ENCODE results near the gene FAM200A.

The FAM200A gene

DNA sequence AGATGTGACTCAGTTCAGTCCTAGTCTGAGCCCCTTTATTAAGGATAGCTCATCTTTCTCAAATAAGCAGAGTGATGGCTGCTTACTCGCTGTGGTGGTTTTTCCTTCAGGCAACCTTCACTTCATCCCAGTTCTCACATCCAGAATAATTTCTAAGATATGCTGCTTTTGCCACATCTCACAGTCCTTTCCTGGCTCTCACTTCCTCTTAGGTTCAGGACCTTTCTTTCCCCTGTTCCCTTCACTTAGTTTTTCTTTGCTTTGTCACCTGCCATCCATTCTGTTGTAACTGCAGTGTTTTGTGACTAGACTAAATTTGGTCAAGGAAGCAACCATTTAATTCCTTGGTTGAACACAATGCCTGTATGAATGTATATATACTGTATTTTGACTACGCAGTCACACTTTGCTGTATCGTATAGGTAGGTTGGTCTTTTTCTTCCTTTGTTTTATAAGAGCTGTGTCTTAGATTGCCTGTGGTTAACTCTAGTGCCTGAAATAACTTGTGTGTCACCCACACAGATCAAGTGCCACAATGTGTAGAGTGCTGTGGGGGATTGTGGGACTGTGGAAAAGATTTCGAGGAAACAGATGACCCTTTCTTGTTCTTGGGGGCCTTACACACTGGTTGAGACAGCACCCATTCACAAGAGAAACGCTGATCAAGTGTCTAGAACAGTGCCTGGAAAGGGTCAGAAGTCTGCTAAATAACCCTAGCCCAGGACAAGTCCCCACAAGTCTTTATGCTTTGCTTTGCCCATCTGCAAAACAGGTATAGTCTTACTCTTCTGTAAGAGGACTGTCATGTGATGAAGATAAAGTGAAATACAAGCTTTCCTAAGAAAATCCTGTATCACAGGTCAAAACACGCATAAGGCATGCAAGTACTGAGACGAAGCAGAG is 9.2 kb upstream of the FAM200A start:
- TF ChIP-seq, protein P1, sequence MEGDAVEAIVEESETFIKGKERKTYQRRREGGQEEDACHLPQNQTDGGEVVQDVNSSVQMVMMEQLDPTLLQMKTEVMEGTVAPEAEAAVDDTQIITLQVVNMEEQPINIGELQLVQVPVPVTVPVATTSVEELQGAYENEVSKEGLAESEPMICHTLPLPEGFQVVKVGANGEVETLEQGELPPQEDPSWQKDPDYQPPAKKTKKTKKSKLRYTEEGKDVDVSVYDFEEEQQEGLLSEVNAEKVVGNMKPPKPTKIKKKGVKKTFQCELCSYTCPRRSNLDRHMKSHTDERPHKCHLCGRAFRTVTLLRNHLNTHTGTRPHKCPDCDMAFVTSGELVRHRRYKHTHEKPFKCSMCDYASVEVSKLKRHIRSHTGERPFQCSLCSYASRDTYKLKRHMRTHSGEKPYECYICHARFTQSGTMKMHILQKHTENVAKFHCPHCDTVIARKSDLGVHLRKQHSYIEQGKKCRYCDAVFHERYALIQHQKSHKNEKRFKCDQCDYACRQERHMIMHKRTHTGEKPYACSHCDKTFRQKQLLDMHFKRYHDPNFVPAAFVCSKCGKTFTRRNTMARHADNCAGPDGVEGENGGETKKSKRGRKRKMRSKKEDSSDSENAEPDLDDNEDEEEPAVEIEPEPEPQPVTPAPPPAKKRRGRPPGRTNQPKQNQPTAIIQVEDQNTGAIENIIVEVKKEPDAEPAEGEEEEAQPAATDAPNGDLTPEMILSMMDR (IDR thresholded peaks at IDR 0.05; ENCODE audit: borderline replicate concordance, extremely low read depth, low read length, poor library complexity, severe bottlenecking) = no peak
- TF ChIP-seq EZH2 (IDR thresholded peaks at IDR 0.05; ENCODE audit: borderline replicate concordance, low read depth, low read length, severe bottlenecking) = no peak
- Histone ChIP-seq H3K4me1 (ENCODE audit: insufficient read depth, low read length) (peaks cover 33% of the 10 kb centered on the region), H3K4me3 (ENCODE audit: low read depth in 1 of 2, low read length in 2 of 2) (0 out of 4 replicates have a peak overlapping the region, but pooled peaks of 1 of the 2 experiments have one; percentile 87), H3K9me3 (ENCODE audit: insufficient read depth, low read length, severe bottlenecking) (no peaks in the 10 kb centered on the region), H2AFZ (ENCODE audit: low read depth, low read length) (no peak overlapping the region), H3K27me3 (ENCODE audit: insufficient read depth, low read length, poor library complexity) (no peaks in the 10 kb centered on the region), H3K27ac (ENCODE audit: low read length) (no peak overlapping the region; the same call in 1 of the 2 replicates), H3K9ac (ENCODE audit: low read depth, low read length) (peak overlapping the region; percentile 99), H3K79me2 (ENCODE audit: insufficient read depth, low read length) (peaks cover 90% of the 10 kb centered on the region), H3K4me2 (ENCODE audit: insufficient read depth, low read length) (peak overlapping the region; percentile 76), H4K20me1 (ENCODE audit: insufficient read depth, low read length) (peaks cover 28% of the 10 kb centered on the region; the same call in 1 of the 2 replicates), H3K36me3 (ENCODE audit: insufficient read depth, low read length) (peaks cover 82% of the 10 kb centered on the region)
- ATAC-seq (ENCODE audit: insufficient read depth, low read depth) = no peak
- DNase-seq = no peak

DNA sequence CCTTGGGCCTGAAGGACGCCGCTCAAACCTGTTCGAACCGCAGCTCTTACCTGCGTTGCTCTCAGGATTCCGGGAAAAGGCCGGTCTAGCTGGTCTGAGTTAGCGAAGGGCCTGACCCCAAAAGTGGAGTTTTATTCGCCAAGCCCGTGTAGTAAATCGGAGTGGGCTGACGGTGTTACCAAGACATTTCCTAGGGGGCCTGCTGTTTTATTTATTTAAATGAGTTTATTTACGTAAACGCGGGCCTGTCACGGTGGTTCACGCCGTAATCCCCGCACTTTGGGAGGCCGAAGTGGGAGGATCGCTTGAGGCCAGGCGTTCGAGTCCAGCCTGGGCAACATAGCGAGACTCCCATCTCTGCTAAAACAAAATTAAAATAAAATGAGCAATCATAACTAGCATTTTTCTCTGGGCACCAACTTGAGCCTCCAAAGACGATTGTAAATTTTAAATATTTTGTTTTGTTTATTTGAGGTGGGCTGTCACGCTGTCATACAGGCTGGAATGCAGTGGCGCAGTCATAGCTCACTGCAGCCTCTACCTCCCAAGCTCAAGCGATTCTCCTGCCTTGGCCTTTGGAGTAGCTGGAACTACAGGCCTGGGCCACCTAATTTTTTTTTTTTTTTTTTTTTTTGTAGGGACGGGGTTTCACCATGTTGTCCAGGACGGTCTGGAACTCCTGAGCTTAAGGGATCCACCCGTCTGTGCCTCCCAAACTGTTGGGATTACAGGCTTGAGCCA is 7.4 kb upstream of the FAM200A start:
- peaks cover 28% of the 10 kb centered on the region; the same call in 1 of the 2 replicates for H4K20me1 ChIP-seq (ENCODE audit: insufficient read depth, low read length)
- peak overlapping the region; percentile 99 for H3K27ac ChIP-seq (ENCODE audit: low read length)
- TF ChIP-seq, protein P1 (IDR thresholded peaks at IDR 0.05; ENCODE audit: borderline replicate concordance, extremely low read depth, low read length, poor library complexity, severe bottlenecking) = no peak
- peaks cover 87% of the 10 kb centered on the region for H3K79me2 ChIP-seq (ENCODE audit: insufficient read depth, low read length)
- ATAC-seq (ENCODE audit: insufficient read depth, low read depth) = no peak
- no peak for DNase-seq
- peaks cover 36% of the 10 kb centered on the region for H3K4me1 ChIP-seq (ENCODE audit: insufficient read depth, low read length)
- peak overlapping the region; percentile 69 for H2AFZ ChIP-seq (ENCODE audit: low read depth, low read length)
- H3K4me2 ChIP-seq (ENCODE audit: insufficient read depth, low read length) = peak overlapping the region; percentile 76
- H3K9ac ChIP-seq (ENCODE audit: low read depth, low read length) = peak overlapping the region; percentile 99
- peaks cover 80% of the 10 kb centered on the region for H3K36me3 ChIP-seq (ENCODE audit: insufficient read depth, low read length)
- no peaks in the 10 kb centered on the region for H3K27me3 ChIP-seq (ENCODE audit: insufficient read depth, low read length, poor library complexity)
- H3K4me3 ChIP-seq (ENCODE audit: low read depth in 1 of 2, low read length in 2 of 2) = peak overlapping the region; percentile 87 to 97
- no peaks in the 10 kb centered on the region for H3K9me3 ChIP-seq (ENCODE audit: insufficient read depth, low read length, severe bottlenecking)

DNA sequence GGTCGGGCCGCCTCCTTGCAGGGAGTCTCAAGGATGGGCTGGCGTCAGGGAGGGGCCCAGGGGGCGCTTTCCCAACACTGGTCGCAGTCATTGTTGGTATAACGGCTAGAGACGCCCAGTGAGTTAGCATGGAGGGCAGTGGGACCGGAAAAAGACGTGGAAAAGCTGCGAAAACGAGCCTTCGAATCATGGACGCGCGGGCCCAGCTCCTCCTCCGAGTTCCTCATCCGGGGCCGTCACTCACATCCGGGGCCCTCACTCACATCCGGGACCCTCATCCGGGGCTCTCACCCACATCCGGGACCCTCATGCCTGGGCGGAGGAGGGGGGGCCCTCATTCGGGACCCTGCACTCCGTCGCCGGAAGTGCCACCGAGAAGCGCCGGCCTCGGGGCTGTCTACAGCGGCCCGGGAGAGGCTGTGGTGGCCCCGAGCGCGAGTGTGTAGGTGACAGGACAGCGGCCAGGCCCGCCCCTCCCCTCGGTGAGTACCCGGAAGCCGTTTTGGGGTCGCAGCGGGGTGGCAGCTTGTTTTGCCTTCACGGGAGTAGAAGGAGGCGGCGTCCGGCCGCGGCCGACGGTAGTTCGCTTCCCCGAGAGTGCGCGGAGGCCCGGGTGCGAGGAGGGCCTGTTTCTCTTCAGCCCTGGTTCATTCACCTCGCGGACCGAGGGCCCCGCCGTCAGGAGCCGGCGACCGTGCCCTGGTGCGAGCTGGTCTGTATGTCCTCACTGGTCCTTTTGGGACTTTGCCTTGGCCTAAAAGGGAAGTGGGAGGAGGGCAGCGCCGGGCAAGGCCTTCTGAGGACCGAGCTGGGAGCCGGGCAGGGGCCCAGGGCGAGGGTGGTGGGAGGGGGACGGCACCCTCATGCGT is 6.6 kb upstream of the FAM200A start, which contains the start of gene ZNF655:
ZNF655 (plus strand) TSS at position 337 of the 869 bp plus-strand sequence. CDS start 1,918 bp downstream, outside the sequence.
- peaks cover 79% of the 10 kb centered on the region for H3K79me2 ChIP-seq (ENCODE audit: insufficient read depth, low read length)
- H3K4me3 ChIP-seq (ENCODE audit: low read depth in 1 of 2, low read length in 2 of 2) = peak within 1 kb of the TSS; percentile 87 to 97
- H3K9ac ChIP-seq (ENCODE audit: low read depth, low read length) = peak within 1 kb of the TSS; percentile 99
- H3K4me1 ChIP-seq (ENCODE audit: insufficient read depth, low read length) = peaks cover 41% of the 10 kb centered on the region
- H3K9me3 ChIP-seq (ENCODE audit: insufficient read depth, low read length, severe bottlenecking) = no peaks in the 10 kb centered on the region
- DNase-seq = peak; percentile 96
- peak within 1 kb of the TSS; percentile 89 for H3K4me2 ChIP-seq (ENCODE audit: insufficient read depth, low read length)
- no peak for TF ChIP-seq EZH2 (IDR thresholded peaks at IDR 0.05; ENCODE audit: borderline replicate concordance, low read depth, low read length, severe bottlenecking)
- TF ChIP-seq, protein P1 (IDR thresholded peaks at IDR 0.05; ENCODE audit: borderline replicate concordance, extremely low read depth, low read length, poor library complexity, severe bottlenecking) = no peak
- peaks cover 28% of the 10 kb centered on the region; the same call in 1 of the 2 replicates for H4K20me1 ChIP-seq (ENCODE audit: insufficient read depth, low read length)
- peak; percentile 94 for ATAC-seq (ENCODE audit: insufficient read depth, low read depth)
- peak within 1 kb of the TSS; percentile 99 for H3K27ac ChIP-seq (ENCODE audit: low read length)
- no peaks in the 10 kb centered on the region for H3K27me3 ChIP-seq (ENCODE audit: insufficient read depth, low read length, poor library complexity)
- H3K36me3 ChIP-seq (ENCODE audit: insufficient read depth, low read length) = peaks cover 78% of the 10 kb centered on the region
- peak within 1 kb of the TSS; percentile 97 for H2AFZ ChIP-seq (ENCODE audit: low read depth, low read length)
